HAP-1 (cell line): ENCODE measurements around the gene BICD2.
"Not testable (repeated sequence)": the region's sequence is repeated elsewhere in the genome, so short reads cannot be mapped to it uniquely, and the experiment has no call there.

Experiments
- DNase-seq, 2 experiments: peaks; one replicate each; pipeline ENCODE4 v3.0.0-alpha.2; 2016 to 2020; ENCODE audit warnings: low spot score in 2 of 2
- H3K27me3 ChIP-seq: fragments of 250-450 bp; sonication (Bioruptor Pico); 2 replicates; pipeline ENCODE4 v1.5.1; 2020; ENCODE audit warnings: low read depth, mild to moderate bottlenecking, moderate library complexity
- H3K36me3 ChIP-seq: fragments of 250-450 bp; sonication (Bioruptor Pico); replicated peaks from 2 replicates; pipeline ENCODE4 v1.5.1; 2020; ENCODE audit warnings: mild to moderate bottlenecking
- H3K4me1 ChIP-seq: fragments of 250-450 bp; sonication (Bioruptor Pico); 2 replicates; pipeline ENCODE4 v1.5.1; 2020; ENCODE audit warnings: mild to moderate bottlenecking
- H3K4me3 ChIP-seq: fragments of 250-450 bp; sonication (Bioruptor Pico); 2 replicates; pipeline ENCODE4 v1.5.1; 2020; ENCODE audit warnings: mild to moderate bottlenecking, moderate library complexity
- H3K9me3 ChIP-seq: fragments of 250-450 bp; sonication (Bioruptor Pico); 2 replicates; pipeline ENCODE4 v1.5.1; 2020; ENCODE audit warnings: mild to moderate bottlenecking, moderate library complexity
- in situ Hi-C: fragments of 300-500 bp; cut with MboI; formaldehyde crosslinking; loops from 3 replicates; pipeline ENCODE4 v1.14.3; 2020; ENCODE audit warnings: low sequenced_read_pairs, inconsistent platforms, mixed read lengths

The BICD2 gene

GRCh38 chr9:92790542-92791527, 26.2 kb upstream of the BICD2 start:
- H3K9me3 ChIP-seq = no peaks in the 10 kb centered on the region
- H3K4me3 ChIP-seq = no peak overlapping the region
- DNase-seq = peak; percentile 53 to 84
- H3K27me3 ChIP-seq = no peaks in the 10 kb centered on the region
- in situ Hi-C loops = loop anchor here (5.0 to 10.0 kb wide), 2 partner anchors 74 to 656 kb away; no protein-coding TSS in a partner anchor
- H3K4me1 ChIP-seq = peaks cover 5% of the 10 kb centered on the region
- H3K36me3 ChIP-seq = no peaks in the 10 kb centered on the region

DNA sequence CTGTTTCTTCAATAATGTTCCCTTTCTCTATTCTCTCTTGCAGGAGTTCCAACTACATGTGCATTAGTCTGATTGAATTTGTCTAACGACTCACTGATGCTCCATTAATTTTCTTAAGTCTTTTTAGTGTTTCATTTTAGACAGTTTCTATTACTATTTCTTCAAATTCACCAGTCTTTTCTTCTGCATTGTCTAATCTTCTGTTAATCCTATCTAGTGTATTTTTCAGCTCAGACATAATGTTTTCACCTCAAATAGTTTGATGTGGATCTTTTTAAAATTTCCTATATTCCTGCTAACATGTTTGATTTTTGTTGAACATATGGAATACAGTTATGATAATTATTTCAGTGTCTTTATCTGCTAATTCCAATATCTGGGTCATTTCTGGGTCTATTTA, 21.7 kb upstream of the BICD2 start:
- in situ Hi-C loops = no loop called here
- no peak overlapping the region for H3K4me3 ChIP-seq
- H3K36me3 ChIP-seq = no peaks in the 10 kb centered on the region
- no peaks in the 10 kb centered on the region for H3K4me1 ChIP-seq
- DNase-seq = no peak
- H3K27me3 ChIP-seq = no peaks in the 10 kb centered on the region
- H3K9me3 ChIP-seq = peaks cover 2% of the 10 kb centered on the region; the same call in 1 of the 2 replicates

GRCh38 chr9:92781899-92782298, 17.3 kb upstream of the BICD2 start:
- H3K36me3 ChIP-seq = no peaks in the 10 kb centered on the region
- no peaks in the 10 kb centered on the region; the same call in 1 of the 2 replicates for H3K27me3 ChIP-seq
- in situ Hi-C loops = no loop called here
- peaks cover 7% of the 10 kb centered on the region; the same call in 1 of the 2 replicates for H3K9me3 ChIP-seq
- no peak overlapping the region for H3K4me3 ChIP-seq
- no peak for DNase-seq
- H3K4me1 ChIP-seq = no peaks in the 10 kb centered on the region

DNA sequence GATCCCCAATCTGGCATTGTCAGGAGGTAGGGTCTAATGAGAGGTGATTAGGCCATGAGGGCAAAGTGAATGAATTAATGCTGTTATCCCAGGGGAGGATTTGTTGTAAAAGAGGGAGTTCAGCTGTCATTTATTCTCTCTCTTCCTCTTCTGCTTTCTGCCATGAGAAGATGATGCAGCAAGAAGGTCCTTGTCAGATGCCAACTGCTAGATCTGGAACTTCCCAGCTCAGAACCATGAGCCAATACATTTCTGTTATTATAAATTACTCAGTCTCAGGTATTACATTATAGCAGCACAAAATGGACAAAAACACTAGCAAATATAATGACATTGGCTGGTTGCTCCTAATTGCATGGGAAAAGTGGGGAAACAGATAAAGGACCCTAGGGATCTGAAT, 15.6 kb upstream of the BICD2 start:
- in situ Hi-C loops = no loop called here
- peaks cover 7% of the 10 kb centered on the region; the same call in 1 of the 2 replicates for H3K9me3 ChIP-seq
- H3K4me1 ChIP-seq = no peaks in the 10 kb centered on the region
- H3K36me3 ChIP-seq = no peaks in the 10 kb centered on the region
- no peaks in the 10 kb centered on the region; the same call in 1 of the 2 replicates for H3K27me3 ChIP-seq
- no peak overlapping the region for H3K4me3 ChIP-seq
- no peak for DNase-seq

DNA sequence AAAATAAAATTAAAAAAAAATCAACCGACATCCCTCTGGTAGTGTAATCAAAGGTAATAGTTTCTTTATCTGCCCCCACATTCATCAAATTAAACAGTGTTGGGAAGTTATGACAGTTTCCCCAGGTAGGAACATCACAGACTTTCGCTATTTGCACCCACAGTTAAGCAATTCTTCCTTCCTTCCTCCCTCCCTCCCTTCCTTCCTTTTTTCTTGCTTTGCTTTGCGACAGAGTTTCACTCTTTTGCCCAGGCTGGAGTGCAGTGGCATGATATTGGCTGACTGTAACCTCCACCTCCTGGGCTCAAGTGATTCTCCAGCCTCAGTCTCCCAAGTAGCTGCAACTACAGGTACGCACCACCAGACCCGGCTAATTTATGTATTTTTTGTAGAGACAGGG, 10.8 kb upstream of the BICD2 start:
- Histone ChIP-seq H3K4me3 (no peak overlapping the region), H3K9me3 (peaks cover 5% of the 10 kb centered on the region; the same call in 1 of the 2 replicates), H3K27me3 (no peaks in the 10 kb centered on the region; the same call in 1 of the 2 replicates), H3K4me1 (no peaks in the 10 kb centered on the region), H3K36me3 (no peaks in the 10 kb centered on the region)
- in situ Hi-C loops = no loop called here
- no peak for DNase-seq

DNA sequence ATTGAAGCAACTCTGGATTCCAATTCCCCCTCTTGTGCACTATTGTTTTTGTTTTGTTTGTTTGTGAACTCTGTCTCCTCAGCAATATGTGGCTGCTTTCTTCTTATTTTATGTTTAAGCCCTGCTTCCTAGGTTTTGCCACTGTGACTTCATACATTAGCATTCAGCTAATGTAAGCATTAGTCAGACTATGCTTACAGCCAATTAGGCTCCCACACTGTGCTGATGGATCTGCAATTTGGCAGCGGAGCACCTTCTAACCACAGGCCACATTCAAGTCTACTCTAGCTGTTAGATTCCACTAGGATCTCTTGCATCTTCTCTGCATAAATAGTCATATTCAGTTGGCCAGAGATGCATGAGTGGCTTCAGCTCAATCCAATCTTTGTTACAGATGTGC, 9.6 kb upstream of the BICD2 start:
- DNase-seq = no peak
- H3K9me3 ChIP-seq = peaks cover 5% of the 10 kb centered on the region; the same call in 1 of the 2 replicates
- H3K36me3 ChIP-seq = no peaks in the 10 kb centered on the region
- in situ Hi-C loops = no loop called here
- no peaks in the 10 kb centered on the region; the same call in 1 of the 2 replicates for H3K27me3 ChIP-seq
- H3K4me1 ChIP-seq = no peaks in the 10 kb centered on the region; the same call in 1 of the 2 replicates
- H3K4me3 ChIP-seq = no peak overlapping the region

DNA sequence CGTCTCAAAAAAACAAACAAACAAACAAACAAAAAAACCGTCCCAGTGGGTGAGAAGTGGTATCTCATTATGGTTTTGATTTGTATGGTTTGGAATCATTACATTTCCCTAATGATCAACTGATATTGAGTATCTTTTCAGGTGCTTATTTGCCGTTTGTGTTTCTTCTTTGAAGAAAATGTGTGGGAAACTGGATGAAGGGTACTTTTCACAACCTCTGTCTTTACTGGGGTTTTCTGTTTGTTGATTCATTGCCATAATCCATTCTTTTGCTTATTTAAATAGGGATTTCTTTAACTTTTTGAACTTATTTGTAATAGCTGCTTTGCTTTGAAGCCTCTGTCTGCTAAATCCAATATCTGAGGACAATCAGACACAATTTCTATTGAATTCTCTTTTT, 9.2 kb upstream of the BICD2 start:
- in situ Hi-C loops = no loop called here
- Histone ChIP-seq H3K36me3 (no peaks in the 10 kb centered on the region), H3K4me1 (no peaks in the 10 kb centered on the region; the same call in 1 of the 2 replicates), H3K9me3 (peaks cover under 1% of the 10 kb centered on the region; the same call in 1 of the 2 replicates), H3K4me3 (no peak overlapping the region), H3K27me3 (no peaks in the 10 kb centered on the region)
- no peak for DNase-seq

DNA sequence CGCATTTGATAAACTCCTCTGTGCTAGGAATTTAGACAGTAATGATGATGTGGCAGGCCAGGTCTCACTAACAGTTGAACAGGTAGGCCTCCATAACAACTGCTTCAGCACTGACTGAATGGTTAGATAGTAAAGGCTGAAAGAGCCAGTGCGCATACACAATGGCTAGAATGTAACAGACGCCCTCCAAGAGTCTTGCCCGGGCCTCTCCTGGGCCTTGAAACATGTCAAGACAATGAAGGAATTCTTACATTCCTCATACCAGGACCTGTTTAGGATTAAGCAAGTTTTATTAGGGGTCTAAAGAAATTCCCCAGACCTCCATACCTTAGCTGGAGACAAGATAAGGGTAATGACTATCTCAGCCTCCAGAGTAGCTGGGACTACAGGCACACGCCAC, 6.7 kb upstream of the BICD2 start:
- no peaks in the 10 kb centered on the region for H3K36me3 ChIP-seq
- no peaks in the 10 kb centered on the region for H3K27me3 ChIP-seq
- H3K4me3 ChIP-seq = no peak overlapping the region
- in situ Hi-C loops = no loop called here
- DNase-seq = no peak
- no peaks in the 10 kb centered on the region; the same call in 1 of the 2 replicates for H3K4me1 ChIP-seq
- H3K9me3 ChIP-seq = no peaks in the 10 kb centered on the region

GRCh38 chr9:92770360-92770995, 5.8 kb upstream of the BICD2 start:
- no peak for DNase-seq
- in situ Hi-C loops = no loop called here

GRCh38 chr9:92769990-92770359, 5.3 kb upstream of the BICD2 start:
- Histone ChIP-seq H3K27me3 (no peaks in the 10 kb centered on the region), H3K9me3 (no peaks in the 10 kb centered on the region), H3K4me1 (peaks cover 6% of the 10 kb centered on the region), H3K4me3 (no peak overlapping the region), H3K36me3 (no peaks in the 10 kb centered on the region)
- DNase-seq = no peak
- in situ Hi-C loops = no loop called here

More at GRCh38 chr9:92770360-92770995, 5.8 kb upstream of the BICD2 start:
- H3K4me3 ChIP-seq = no peak overlapping the region
- no peaks in the 10 kb centered on the region for H3K27me3 ChIP-seq
- H3K4me1 ChIP-seq = peaks cover 5% of the 10 kb centered on the region
- H3K9me3 ChIP-seq = no peaks in the 10 kb centered on the region
- H3K36me3 ChIP-seq = no peaks in the 10 kb centered on the region

DNA sequence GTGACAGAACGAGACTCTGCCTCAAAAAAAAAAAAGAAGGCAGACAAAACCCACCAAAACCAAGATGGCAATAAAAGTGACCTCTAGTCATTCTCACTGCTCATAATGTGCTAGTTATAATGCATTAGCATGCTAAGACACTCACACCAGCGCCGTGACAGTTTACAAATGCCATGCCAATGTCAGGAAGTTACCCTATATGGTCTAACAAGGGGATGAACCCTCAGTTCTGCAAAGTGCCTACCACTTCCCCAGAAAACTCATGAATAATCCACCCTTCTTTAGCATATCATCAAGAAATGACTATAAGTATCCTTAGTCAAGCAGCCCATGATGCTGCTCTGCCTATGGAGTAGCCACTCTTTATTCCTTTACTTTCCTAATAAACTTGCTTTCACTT, 4.7 kb upstream of the BICD2 start:
- DNase-seq = no peak
- in situ Hi-C loops = no loop called here
- Histone ChIP-seq H3K4me3 (no peak overlapping the region), H3K4me1 (peaks cover 6% of the 10 kb centered on the region), H3K36me3 (no peaks in the 10 kb centered on the region), H3K27me3 (no peaks in the 10 kb centered on the region), H3K9me3 (no peaks in the 10 kb centered on the region)

DNA sequence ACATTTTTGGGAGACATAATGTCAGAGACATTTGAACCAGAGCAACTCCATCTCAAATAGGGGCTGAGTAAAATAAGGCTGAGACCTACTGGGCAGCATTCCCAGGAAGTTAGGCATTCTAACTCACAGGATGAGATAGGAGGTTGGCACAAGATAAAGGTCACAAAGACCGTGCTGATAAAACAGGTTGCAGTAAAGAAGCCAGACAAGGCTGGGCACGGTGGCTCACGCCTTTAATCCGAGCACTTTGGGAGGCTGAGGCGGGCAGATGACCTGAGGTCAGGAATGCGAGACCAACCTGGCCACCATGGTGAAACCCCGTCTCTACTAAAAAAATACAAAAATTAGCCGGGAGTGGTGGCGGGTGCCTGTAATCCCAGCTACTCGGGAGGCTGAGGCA, 4.2 kb upstream of the BICD2 start:
- H3K4me3 ChIP-seq, H3K4me1 ChIP-seq, H3K36me3 ChIP-seq, H3K9me3 ChIP-seq, DNase-seq, H3K27me3 ChIP-seq, in situ Hi-C loops: not testable (repeated sequence)

GRCh38 chr9:92767066-92768054, 2.7 kb upstream of the BICD2 start:
- H3K9me3 ChIP-seq = no peaks in the 10 kb centered on the region
- no peak overlapping the region for H3K4me3 ChIP-seq
- in situ Hi-C loops = no loop called here
- peaks cover 10% of the 10 kb centered on the region for H3K4me1 ChIP-seq
- no peaks in the 10 kb centered on the region for H3K27me3 ChIP-seq
- H3K36me3 ChIP-seq = no peaks in the 10 kb centered on the region
- no peak for DNase-seq
